Measurements from ENCODE around the gene WDFY4.

Gene WDFY4

DNA sequence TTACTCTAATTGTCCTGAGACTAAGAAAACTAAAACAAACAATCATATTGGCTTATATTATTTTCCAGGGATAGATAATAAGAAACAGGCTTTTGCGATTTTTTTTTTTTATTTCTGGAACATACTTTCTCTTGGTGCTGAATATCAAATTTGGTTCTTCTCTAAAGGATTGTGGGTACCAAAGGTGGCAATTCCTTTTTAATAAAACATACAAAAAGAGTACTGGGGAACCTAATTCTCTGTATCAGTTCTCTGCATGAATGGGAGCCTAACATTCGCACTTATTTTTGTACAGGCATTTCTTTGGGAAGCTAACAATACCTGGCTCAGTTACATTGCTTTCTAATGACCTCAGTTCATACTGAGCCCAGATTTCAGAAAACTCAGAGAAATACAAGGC, 222.2 kb downstream of the WDFY4 start:
- Mint-ChIP-seq H3K4me1 (ENCODE audit: low read depth) (no peaks in the 10 kb centered on the region), H3K36me3 (ENCODE audit: low read depth) (no peaks in the 10 kb centered on the region), H3K9me3 (no peaks in the 10 kb centered on the region), H3K4me3 (no peak overlapping the region), H3K27me3 (no peaks in the 10 kb centered on the region), H3K27ac (no peak overlapping the region)

DNA sequence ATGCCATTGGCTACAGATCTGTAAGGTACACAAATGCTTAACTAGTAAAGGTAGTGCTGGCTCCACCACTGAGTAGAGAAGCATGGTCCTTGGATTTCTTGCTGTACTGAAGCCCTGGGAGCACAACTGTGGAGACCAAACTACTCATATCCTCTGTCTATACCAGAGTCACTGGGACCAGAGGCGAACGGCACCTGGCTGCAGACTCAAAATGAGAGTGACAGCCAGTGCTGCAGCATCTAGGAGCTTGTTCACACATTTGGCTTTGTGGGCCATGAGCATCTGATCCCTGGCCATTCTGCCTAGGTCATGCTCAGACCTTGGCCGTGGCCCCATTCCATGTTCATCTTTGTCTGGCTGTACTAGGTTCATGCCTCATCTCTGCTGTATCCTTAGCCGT, 223.1 kb downstream of the WDFY4 start:
- Mint-ChIP-seq H3K9me3 (no peaks in the 10 kb centered on the region), H3K36me3 (ENCODE audit: low read depth) (no peaks in the 10 kb centered on the region), H3K27ac (no peak overlapping the region), H3K4me3 (no peak overlapping the region), H3K27me3 (no peaks in the 10 kb centered on the region), H3K4me1 (ENCODE audit: low read depth) (no peaks in the 10 kb centered on the region)

DNA sequence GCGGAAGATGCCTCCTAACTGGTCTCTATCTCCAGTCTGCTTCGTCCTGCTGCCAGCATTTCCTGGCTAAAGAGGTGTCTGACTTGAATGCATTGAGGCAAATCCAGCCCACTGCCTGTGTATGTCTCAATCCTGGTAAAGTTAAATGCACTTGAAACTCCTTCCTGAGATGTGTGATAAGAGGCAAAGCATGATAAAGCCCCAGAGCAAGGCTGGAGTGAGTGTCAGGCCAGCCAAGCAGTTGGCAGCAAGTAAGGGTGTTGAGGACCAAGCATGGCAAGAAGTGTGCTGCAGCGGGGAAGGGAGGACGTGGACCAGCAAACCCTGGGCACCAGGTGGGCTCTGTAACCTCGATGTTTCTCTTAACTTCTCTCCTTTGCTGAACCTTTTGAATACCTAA, 225.9 kb downstream of the WDFY4 start:
- Mint-ChIP-seq H3K4me3 (no peak overlapping the region), H3K27me3 (no peaks in the 10 kb centered on the region), H3K36me3 (ENCODE audit: low read depth) (no peaks in the 10 kb centered on the region), H3K4me1 (ENCODE audit: low read depth) (no peaks in the 10 kb centered on the region), H3K27ac (no peak overlapping the region), H3K9me3 (no peaks in the 10 kb centered on the region)

DNA sequence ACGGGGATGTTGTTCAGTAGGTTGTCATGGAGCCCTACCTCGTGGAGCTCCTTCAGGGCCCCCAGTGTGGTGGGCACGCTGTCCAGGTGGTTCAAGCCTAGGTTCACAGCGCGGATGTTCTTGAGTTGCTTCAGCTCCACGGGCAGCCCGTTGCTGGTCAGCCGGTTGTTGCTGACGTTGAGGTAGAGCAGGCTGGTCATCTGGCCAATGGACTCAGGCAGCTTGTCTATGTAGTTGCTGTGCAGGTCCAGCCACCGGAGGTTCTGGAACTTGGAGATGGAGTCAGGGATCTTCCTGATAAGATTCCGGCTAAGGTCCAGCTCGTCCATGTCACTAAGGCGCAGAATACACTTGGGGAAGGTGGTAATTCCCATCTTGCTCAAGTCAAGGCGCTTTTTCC, 229.0 kb downstream of the WDFY4 start:
- Mint-ChIP-seq H3K4me1 (ENCODE audit: low read depth) (no peaks in the 10 kb centered on the region), H3K27me3 (peaks cover 8% of the 10 kb centered on the region), H3K27ac (no peak overlapping the region), H3K4me3 (no peak overlapping the region), H3K36me3 (ENCODE audit: low read depth) (no peaks in the 10 kb centered on the region), H3K9me3 (no peaks in the 10 kb centered on the region)

DNA sequence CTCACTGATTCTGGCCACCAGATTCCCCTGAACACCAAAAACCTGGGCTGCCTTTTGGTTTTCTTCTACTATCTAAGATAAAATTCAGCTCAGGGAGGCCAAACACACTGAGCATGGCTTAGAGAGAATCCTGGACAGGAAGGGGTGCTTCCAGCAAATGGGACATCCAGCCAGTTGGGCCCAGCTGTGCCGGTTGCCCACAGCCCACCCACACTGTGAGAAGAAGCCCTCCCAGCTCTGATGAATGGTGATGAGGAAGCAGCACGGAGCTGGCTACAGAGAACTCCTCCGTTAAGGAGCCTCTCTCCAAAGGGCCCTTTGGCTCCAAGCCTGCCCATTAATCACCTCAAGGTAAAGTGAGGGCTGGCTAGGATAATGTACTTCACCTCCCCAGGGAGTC, 239.1 kb downstream of the WDFY4 start:
- Mint-ChIP-seq H3K27ac (no peak overlapping the region), H3K36me3 (ENCODE audit: low read depth) (no peaks in the 10 kb centered on the region), H3K4me1 (ENCODE audit: low read depth) (no peaks in the 10 kb centered on the region), H3K9me3 (no peaks in the 10 kb centered on the region), H3K27me3 (no peaks in the 10 kb centered on the region), H3K4me3 (no peak overlapping the region)

- H3K4me1 Mint-ChIP-seq (ENCODE audit: low read depth): no peaks in the 10 kb centered on the region
Observed at GRCh38 chr10:48924988-48925387, 240.3 kb downstream of the WDFY4 start.

DNA sequence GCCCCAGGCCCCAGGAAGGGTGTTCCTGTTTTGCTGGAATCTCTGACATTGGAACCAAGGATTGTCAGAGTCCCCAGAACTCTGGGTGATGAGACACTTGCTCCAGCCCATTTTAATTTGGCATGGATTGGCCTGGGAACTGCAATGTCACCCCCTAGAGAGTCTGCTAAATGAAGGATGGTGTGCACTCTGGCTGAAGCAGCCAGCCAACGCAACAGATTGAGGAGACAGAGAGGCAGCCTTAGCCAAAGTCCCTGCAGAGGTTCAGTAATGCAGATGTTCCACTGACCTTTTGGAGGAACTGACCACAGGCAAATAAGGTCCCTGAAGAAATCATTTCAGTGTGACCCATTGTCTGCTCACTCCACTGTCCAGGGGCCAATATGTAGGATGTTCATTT, 241.6 kb downstream of the WDFY4 start:
- no peaks in the 10 kb centered on the region for H3K36me3 Mint-ChIP-seq (ENCODE audit: low read depth)
- H3K4me1 Mint-ChIP-seq (ENCODE audit: low read depth): no peaks in the 10 kb centered on the region
- no peak overlapping the region for H3K27ac Mint-ChIP-seq
- no peak overlapping the region for H3K4me3 Mint-ChIP-seq
- no peaks in the 10 kb centered on the region for H3K9me3 Mint-ChIP-seq
- H3K27me3 Mint-ChIP-seq: peaks cover 5% of the 10 kb centered on the region

More at GRCh38 chr10:48924988-48925387, 240.3 kb downstream of the WDFY4 start:
- Mint-ChIP-seq H3K27ac (no peak overlapping the region), H3K9me3 (no peaks in the 10 kb centered on the region), H3K36me3 (ENCODE audit: low read depth) (no peaks in the 10 kb centered on the region), H3K27me3 (peaks cover 5% of the 10 kb centered on the region), H3K4me3 (no peak overlapping the region)

DNA sequence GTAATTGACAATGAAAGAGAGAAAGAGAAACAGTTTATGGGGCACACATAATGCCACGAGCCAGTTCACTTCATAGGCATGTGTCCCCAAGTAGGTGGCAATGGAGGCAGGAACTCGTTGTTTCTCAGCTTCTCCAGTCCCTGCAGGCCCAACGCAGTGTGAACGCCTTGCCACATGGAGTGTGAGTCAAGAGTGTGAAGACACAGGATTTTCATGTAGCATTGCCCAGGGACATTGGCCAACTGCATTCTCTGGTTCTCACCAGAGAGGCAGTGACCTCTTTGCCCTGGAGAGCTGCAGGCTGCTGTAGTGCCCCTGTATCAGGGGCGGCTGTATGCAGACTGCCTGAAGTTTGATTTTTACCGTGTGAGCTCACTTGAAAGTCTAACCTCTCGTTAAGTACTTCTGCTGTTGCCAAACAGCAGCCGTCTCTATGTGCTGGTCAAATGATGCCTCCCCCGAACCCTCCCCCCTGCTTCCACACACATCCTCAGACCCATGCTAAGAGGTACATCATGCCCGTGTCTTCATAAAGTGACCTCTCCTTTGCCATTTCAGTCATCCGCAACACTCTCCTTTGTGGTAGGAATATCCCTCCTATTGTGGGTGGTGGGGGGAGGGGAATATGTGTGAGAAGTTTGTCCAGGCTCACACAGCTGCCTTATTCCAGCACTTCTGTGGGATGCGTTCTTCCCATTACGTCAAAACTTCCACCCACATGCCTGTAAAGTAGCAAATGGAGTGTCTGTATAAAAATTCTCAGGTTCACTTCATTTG, 242.3 kb downstream of the WDFY4 start:
- Mint-ChIP-seq H3K9me3 (no peaks in the 10 kb centered on the region), H3K36me3 (ENCODE audit: low read depth) (no peaks in the 10 kb centered on the region), H3K4me3 (no peak overlapping the region), H3K27me3 (peaks cover 5% of the 10 kb centered on the region), H3K27ac (no peak overlapping the region), H3K4me1 (ENCODE audit: low read depth) (no peaks in the 10 kb centered on the region)

DNA sequence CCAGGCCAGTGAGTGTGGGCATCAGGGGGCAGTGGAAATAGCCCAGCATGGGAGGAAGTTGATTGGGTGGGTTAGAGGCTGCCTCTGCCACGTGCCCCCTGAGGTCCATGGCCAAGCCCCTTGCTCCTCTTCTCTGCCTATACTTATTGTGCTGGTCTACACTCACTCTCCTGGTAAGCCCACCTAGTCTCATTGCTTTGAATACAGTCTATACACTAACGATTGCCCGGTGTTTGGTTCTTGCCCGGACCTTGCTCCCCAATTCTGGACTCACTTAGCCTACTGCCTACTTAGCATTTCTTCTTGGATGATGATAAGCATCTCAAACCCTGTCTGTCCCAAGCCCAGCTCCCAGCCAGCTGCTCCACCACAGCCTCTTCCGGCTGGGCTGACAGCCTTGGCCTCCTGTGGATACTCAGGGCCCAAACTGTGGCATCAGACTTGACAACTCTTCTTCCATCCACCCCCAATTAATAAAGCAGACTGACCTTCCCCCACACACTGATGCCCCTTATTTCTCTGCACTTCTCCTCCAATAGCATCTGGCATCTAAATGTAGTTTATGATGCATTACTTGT, 244.8 kb downstream of the WDFY4 start:
- no peaks in the 10 kb centered on the region for H3K9me3 Mint-ChIP-seq
- H3K4me3 Mint-ChIP-seq: no peak overlapping the region
- H3K27ac Mint-ChIP-seq: no peak overlapping the region
- no peaks in the 10 kb centered on the region for H3K4me1 Mint-ChIP-seq (ENCODE audit: low read depth)
- peaks cover 5% of the 10 kb centered on the region for H3K27me3 Mint-ChIP-seq
- H3K36me3 Mint-ChIP-seq (ENCODE audit: low read depth): no peaks in the 10 kb centered on the region

DNA sequence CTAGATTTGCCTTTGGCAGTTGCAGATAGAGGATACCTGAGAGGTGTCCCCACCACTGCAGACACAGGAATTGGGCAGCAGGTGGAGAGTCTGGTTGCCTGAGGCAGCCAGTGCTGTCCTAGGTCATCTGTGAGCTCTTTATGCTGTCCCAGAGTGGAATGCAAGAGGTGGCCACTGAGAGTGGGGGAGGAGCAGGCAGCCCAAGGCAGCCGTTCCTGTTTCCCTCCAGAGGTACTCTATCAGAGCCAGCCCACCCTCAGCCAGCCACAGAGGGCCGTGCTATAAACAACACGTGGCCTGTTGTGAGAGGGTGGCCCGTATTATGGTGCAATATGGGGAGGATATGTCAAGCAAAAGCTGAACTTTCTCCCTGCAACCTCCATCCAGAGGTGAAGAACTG, 246.5 kb downstream of the WDFY4 start:
- peaks cover 5% of the 10 kb centered on the region for H3K27me3 Mint-ChIP-seq
- no peak overlapping the region for H3K27ac Mint-ChIP-seq
- H3K4me1 Mint-ChIP-seq (ENCODE audit: low read depth): no peaks in the 10 kb centered on the region
- no peaks in the 10 kb centered on the region for H3K36me3 Mint-ChIP-seq (ENCODE audit: low read depth)
- no peak overlapping the region for H3K4me3 Mint-ChIP-seq
- H3K9me3 Mint-ChIP-seq: no peaks in the 10 kb centered on the region

GRCh38 chr10:48932831-48933664, 248.4 kb downstream of the WDFY4 start:
- Mint-ChIP-seq H3K27me3 (peaks cover 5% of the 10 kb centered on the region), H3K27ac (no peak overlapping the region), H3K9me3 (no peaks in the 10 kb centered on the region), H3K4me1 (ENCODE audit: low read depth) (no peaks in the 10 kb centered on the region), H3K4me3 (no peak overlapping the region), H3K36me3 (ENCODE audit: low read depth) (no peaks in the 10 kb centered on the region)

DNA sequence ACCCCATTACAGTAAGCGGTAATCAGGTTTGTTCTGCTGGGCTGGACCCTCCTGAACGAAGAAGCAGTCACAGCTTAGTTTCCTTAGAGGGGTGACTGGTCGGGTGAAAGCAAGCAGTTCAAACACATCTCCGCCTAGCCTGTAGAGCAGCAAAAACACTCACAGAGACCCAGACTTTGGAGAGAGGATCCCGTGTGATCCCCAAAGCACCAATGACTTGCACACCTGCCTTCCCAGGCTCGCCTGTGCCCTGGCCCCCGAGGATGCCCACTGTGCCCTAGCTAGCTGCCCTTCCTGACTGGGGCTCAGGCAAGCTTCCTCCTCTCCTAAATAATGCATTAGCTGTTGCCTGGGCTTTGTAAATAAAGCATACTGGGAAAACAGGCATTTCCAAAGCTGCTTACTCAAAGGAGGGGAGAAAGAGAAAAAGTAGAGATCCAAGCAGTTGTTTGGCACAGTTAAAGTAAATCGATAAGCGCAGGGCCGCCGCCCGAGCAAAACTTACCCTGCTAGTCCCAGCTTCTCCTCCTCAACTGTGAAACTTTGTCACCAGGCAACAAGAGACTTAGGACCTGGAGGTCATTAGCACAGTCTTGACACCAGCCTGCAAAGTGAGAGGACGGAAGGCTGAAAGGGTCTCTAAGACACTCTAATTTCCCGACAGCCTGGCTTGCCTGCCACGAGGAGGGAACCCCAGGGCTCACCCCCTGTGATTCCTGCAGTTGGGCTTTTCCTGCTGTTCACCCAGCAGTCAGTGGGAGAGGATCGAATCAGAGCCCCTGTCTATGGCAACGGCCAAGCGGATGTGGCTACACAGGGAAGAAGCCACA, 250.2 kb downstream of the WDFY4 start:
- no peaks in the 10 kb centered on the region for H3K36me3 Mint-ChIP-seq (ENCODE audit: low read depth)
- no peak overlapping the region for H3K4me3 Mint-ChIP-seq
- peaks cover under 1% of the 10 kb centered on the region for H3K27me3 Mint-ChIP-seq
- H3K9me3 Mint-ChIP-seq: no peaks in the 10 kb centered on the region
- H3K27ac Mint-ChIP-seq: no peak overlapping the region
- H3K4me1 Mint-ChIP-seq (ENCODE audit: low read depth): no peaks in the 10 kb centered on the region

DNA sequence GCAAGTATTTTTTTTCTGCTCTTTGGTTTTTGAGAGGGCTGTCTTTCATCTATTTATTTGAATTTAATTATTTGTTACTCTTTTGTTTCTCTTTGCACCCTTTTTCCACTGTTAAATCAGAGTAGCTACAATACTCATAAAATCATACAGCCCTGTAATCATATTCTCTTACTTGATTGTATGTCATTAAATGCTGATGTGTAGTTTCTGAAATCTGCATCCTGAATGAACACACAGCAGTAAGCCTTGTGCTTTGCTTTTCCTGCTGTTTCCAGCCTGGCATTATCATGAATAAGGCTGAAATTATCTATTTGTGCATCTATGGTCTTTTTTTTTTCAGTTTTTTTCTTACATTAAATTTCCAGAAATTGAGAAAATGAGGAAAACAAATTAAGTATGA, 250.9 kb downstream of the WDFY4 start:
- Mint-ChIP-seq H3K36me3 (ENCODE audit: low read depth) (no peaks in the 10 kb centered on the region), H3K27me3 (no peaks in the 10 kb centered on the region)

DNA sequence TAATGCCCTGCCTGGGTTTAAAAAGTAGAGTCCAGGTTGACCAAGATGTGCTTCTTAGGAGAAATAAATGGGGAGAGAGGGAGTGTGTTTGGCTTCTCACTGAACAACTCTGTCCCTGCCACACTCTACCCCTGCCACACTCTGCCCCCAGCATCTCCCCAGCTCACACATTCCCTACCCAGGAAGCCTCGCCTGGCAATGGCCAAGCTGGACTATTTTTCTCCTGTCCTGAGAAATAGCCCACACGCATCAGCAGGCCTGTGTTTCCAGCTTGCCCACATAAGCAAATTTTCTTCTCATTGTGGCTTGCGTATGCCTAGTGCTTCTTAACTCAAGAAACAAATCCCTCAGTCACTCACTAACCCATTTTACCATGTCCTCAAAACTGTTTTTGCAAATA, 253.1 kb downstream of the WDFY4 start:
- no peaks in the 10 kb centered on the region for H3K27me3 Mint-ChIP-seq

More for the DNA sequence above, 250.9 kb downstream of the WDFY4 start:
- Mint-ChIP-seq H3K4me3 (no peak overlapping the region), H3K4me1 (ENCODE audit: low read depth) (no peaks in the 10 kb centered on the region), H3K27ac (no peak overlapping the region), H3K9me3 (no peaks in the 10 kb centered on the region)

More for the DNA sequence above, 253.1 kb downstream of the WDFY4 start:
- Mint-ChIP-seq H3K27ac (no peak overlapping the region), H3K4me1 (ENCODE audit: low read depth) (no peaks in the 10 kb centered on the region), H3K36me3 (ENCODE audit: low read depth) (no peaks in the 10 kb centered on the region), H3K9me3 (no peaks in the 10 kb centered on the region), H3K4me3 (no peak overlapping the region)
